Caco-2 (cell line): ENCODE data around the gene SLC22A17. TPM values are rescaled to one million over a fixed set of nuclear protein-coding genes. Genes with fewer than 3 reads are reported as not detected.
"Not testable (repeated sequence)": the region's sequence is repeated elsewhere in the genome, so short reads cannot be mapped to it uniquely, and the experiment has no call there.

Experiments
- BruUV-seq: library from RNA; stranded (reverse); fragments of 400-500 nt; replicated peaks from 2 replicates; lab custom pipeline; 2021; lab: Mats Ljungman, UMichigan
- CTCF ChIA-PET: fragments of 300-600 bp; sonication (Branson Sonifier 250); formaldehyde crosslinking; loops from one replicate; lab custom pipeline; 2022; ENCODE audit warnings: antibody characterized with exemption; lab: Charles Lee
- POLR2A ChIA-PET: fragments of 300-600 bp; sonication (Branson Sonifier 250); formaldehyde crosslinking; loops from one replicate; lab custom pipeline; 2022; ENCODE audit warnings: antibody characterized with exemption; lab: Charles Lee
- DNase-seq, 2 experiments: peaks; one replicate each; pipeline versions ENCODE4 v3.0.0 to v3.0.0-alpha.2; 2020 to 2022
- H3K27me3 ChIP-seq: replicated peaks from 2 replicates; pipeline ENCODE4 v1.6.0; 2011; ENCODE audit warnings: low read length; ENCODE audit not compliant: control insufficient read depth, insufficient read depth
- H3K36me3 ChIP-seq: 2 replicates; pipeline ENCODE4 v1.5.1; 2011; ENCODE audit warnings: low read length; ENCODE audit not compliant: control insufficient read depth, insufficient read depth
- H3K4me1 ChIP-seq: fragments of 250-450 bp; sonication (Bioruptor Pico); 2 replicates; pipeline ENCODE4 v1.5.1; 2020; ENCODE audit warnings: mild to moderate bottlenecking
- H3K4me3 ChIP-seq: 2 replicates; pipeline ENCODE4 v1.5.1; 2011; ENCODE audit warnings: low read depth, mild to moderate bottlenecking, control low read depth, low read length
- H3K9me3 ChIP-seq: fragments of 250-450 bp; sonication (Bioruptor Pico); 2 replicates; pipeline ENCODE4 v1.5.1; 2020; ENCODE audit warnings: mild to moderate bottlenecking, moderate library complexity
- H3K27ac Mint-ChIP-seq: one replicate; pipeline ENCODE4 v1.8.0; 2022; ENCODE audit warnings: mixed read lengths; ENCODE audit not compliant: unreplicated experiment
- H3K27me3 Mint-ChIP-seq: one replicate; pipeline ENCODE4 v1.8.0; 2022; ENCODE audit warnings: mixed read lengths; ENCODE audit not compliant: insufficient read depth, unreplicated experiment
- H3K36me3 Mint-ChIP-seq: one replicate; pipeline ENCODE4 v1.8.0; 2022; ENCODE audit warnings: mild to moderate bottlenecking, mixed read lengths; ENCODE audit not compliant: insufficient read depth, unreplicated experiment
- H3K4me1 Mint-ChIP-seq: one replicate; pipeline ENCODE4 v1.8.0; 2022; ENCODE audit warnings: low read depth, mixed read lengths; ENCODE audit not compliant: unreplicated experiment
- H3K4me3 Mint-ChIP-seq: one replicate; pipeline ENCODE4 v1.8.0; 2022; ENCODE audit warnings: mild to moderate bottlenecking, moderate library complexity, mixed read lengths; ENCODE audit not compliant: unreplicated experiment
- H3K9me3 Mint-ChIP-seq: one replicate; pipeline ENCODE4 v1.8.0; 2022; ENCODE audit warnings: mixed read lengths; ENCODE audit not compliant: unreplicated experiment
- CTCF ChIP-seq, 2 experiments: fragments of 200-600 bp in 1 of 2; IDR thresholded peaks; 1 replicate in 1 of 2; 2 replicates in 1 of 2; pipeline versions ENCODE4 v1.5.1 to v1.8.0; 2011 to 2022; ENCODE audit warnings: antibody characterized with exemption in 1 of 2, control low read depth in 1 of 2, inconsistent platforms in 1 of 2, low read depth in 1 of 2, low read length in 1 of 2, mild to moderate bottlenecking in 1 of 2, moderate library complexity in 1 of 2; ENCODE audit not compliant: insufficient read depth in 1 of 2, severe bottlenecking in 1 of 2, unreplicated experiment in 1 of 2
- intact Hi-C: fragments of 100-400 bp; cut with micrococcal nuclease; formaldehyde crosslinking; loops from one replicate; pipeline ENCODE4 v1.10.0; 2022; ENCODE audit not compliant: unreplicated experiment
- total RNA-seq: library from RNA; stranded (reverse); gene quantifications from 2 replicates; pipeline ENCODE4 v1.2.3, GENCODE V29; 2022

SLC22A17 gene
- total RNA-seq, 1 experiment from 2014 or later = 3.1 TPM

GRCh38 chr14:23386999-23387398, 34.3 kb upstream of the SLC22A17 start:
- Mint-ChIP-seq H3K4me3 (no peak overlapping the region), H3K36me3 (no peaks in the 10 kb centered on the region), H3K27me3 (peaks cover 22% of the 10 kb centered on the region), H3K9me3 (no peaks in the 10 kb centered on the region), H3K4me1 (no peaks in the 10 kb centered on the region), H3K27ac (no peak overlapping the region)
- BruUV-seq = no TSS peak
- no peaks in the 10 kb centered on the region for H3K36me3 ChIP-seq
- CTCF ChIA-PET = no interaction called here
- H3K4me1 ChIP-seq = no peaks in the 10 kb centered on the region
- H3K9me3 ChIP-seq = no peaks in the 10 kb centered on the region
- no peaks in the 10 kb centered on the region; the same call in 1 of the 2 replicates for H3K27me3 ChIP-seq
- H3K4me3 ChIP-seq = no peak overlapping the region
- DNase-seq = no peak
- intact Hi-C loops = loop anchor here (10.0 kb wide), 1 partner anchor 268 kb away; no protein-coding TSS in a partner anchor
- TF ChIP-seq CTCF (IDR thresholded peaks at IDR 0.05; ENCODE audit: insufficient read depth in 1 of 2, low read depth in 1 of 2, low read length in 1 of 2, severe bottlenecking in 1 of 2, unreplicated experiment in 1 of 2) = no peak
- POLR2A ChIA-PET = no interaction called here

GRCh38 chr14:23386266-23386657, 33.6 kb upstream of the SLC22A17 start:
- not testable (repeated sequence) for DNase-seq, H3K9me3 Mint-ChIP-seq, H3K4me1 ChIP-seq, H3K4me1 Mint-ChIP-seq, H3K4me3 Mint-ChIP-seq, H3K36me3 ChIP-seq, H3K27ac Mint-ChIP-seq, BruUV-seq, H3K36me3 Mint-ChIP-seq, H3K4me3 ChIP-seq, H3K9me3 ChIP-seq, H3K27me3 ChIP-seq
- POLR2A ChIA-PET = interaction anchor here (0.6 kb wide), 1 partner anchor 38 kb away, joined by 3 read pairs; no protein-coding TSS in a partner anchor
- peaks cover 26% of the 10 kb centered on the region for H3K27me3 Mint-ChIP-seq
- CTCF ChIA-PET = interaction anchor here (1.2 kb wide), 1 partner anchor 70 kb away, joined by 3 read pairs; no protein-coding TSS in a partner anchor
- intact Hi-C loops = loop anchor here (10.0 kb wide), 1 partner anchor 269 kb away; no protein-coding TSS in a partner anchor

- POLR2A ChIA-PET = interaction anchor here (0.6 kb wide), 1 partner anchor 39 kb away, joined by 3 read pairs; no protein-coding TSS in a partner anchor
- no peaks in the 10 kb centered on the region for H3K27me3 ChIP-seq
These were observed 33.1 kb upstream of the SLC22A17 start for GRCh38 chr14:23385642-23386265.

More at GRCh38 chr14:23385642-23386265, 33.1 kb upstream of the SLC22A17 start:
- no peaks in the 10 kb centered on the region for H3K4me1 ChIP-seq
- no TSS peak for BruUV-seq
- no peaks in the 10 kb centered on the region for H3K9me3 ChIP-seq
- peak in 1 of 2 experiments; percentile 13 for DNase-seq
- H3K4me3 ChIP-seq = no peak overlapping the region
- peak in 1 of 2 experiments; percentile 17 for TF ChIP-seq CTCF (IDR thresholded peaks at IDR 0.05; ENCODE audit: insufficient read depth in 1 of 2, low read depth in 1 of 2, low read length in 1 of 2, severe bottlenecking in 1 of 2, unreplicated experiment in 1 of 2)
- CTCF ChIA-PET = interaction anchor here (1.2 kb wide), 1 partner anchor 71 kb away, joined by 3 read pairs; no protein-coding TSS in a partner anchor
- no peaks in the 10 kb centered on the region for H3K36me3 Mint-ChIP-seq
- no peaks in the 10 kb centered on the region for H3K4me1 Mint-ChIP-seq
- no peak overlapping the region for H3K27ac Mint-ChIP-seq
- intact Hi-C loops = loop anchor here (10.0 kb wide), 1 partner anchor 269 kb away; no protein-coding TSS in a partner anchor
- no peaks in the 10 kb centered on the region for H3K36me3 ChIP-seq
- peaks cover 21% of the 10 kb centered on the region for H3K27me3 Mint-ChIP-seq
- no peaks in the 10 kb centered on the region for H3K9me3 Mint-ChIP-seq
- no peak overlapping the region for H3K4me3 Mint-ChIP-seq
